HG02678 (cell line): ENCODE results near the gene ZMAT5.
A peak's percentile ranks its signal among the peaks of the same experiment; 100 is the strongest.

Experiments
- ATAC-seq: cut with Tn5 transposase; IDR thresholded peaks from one replicate; pipeline ENCODE4 v1.9.1; 2021; ENCODE audit warnings: mild to moderate bottlenecking, moderate library complexity; ENCODE audit not compliant: unreplicated experiment

ZMAT5 gene

GRCh38 chr22:29766632-29767170 is at the start of gene ZMAT5:
TSS of gene ZMAT5 (minus strand) at chr22:29767007. CDS start at chr22:29748544, 18,463 bp downstream.
- ATAC-seq, result peak; percentile 94

GRCh38 chr22:29816539-29816938 is 49.7 kb upstream of the ZMAT5 start:
- no peak for ATAC-seq

- no peak for ATAC-seq
These were observed 49.3 kb upstream of the ZMAT5 start for GRCh38 chr22:29816128-29816527.

- no peak for ATAC-seq
These were observed 48.8 kb upstream of the ZMAT5 start for GRCh38 chr22:29815580-29815979.

- ATAC-seq, result no peak
These were observed 47.2 kb upstream of the ZMAT5 start for GRCh38 chr22:29814003-29814402.

- ATAC-seq, result no peak
These were observed 46.8 kb upstream of the ZMAT5 start for GRCh38 chr22:29813563-29813962.

- ATAC-seq, result no peak
These were observed 46.3 kb upstream of the ZMAT5 start for GRCh38 chr22:29813126-29813525.

- no peak for ATAC-seq
These were observed 44.6 kb upstream of the ZMAT5 start for GRCh38 chr22:29811377-29811776.

GRCh38 chr22:29810216-29810615 is 43.4 kb upstream of the ZMAT5 start:
- no peak for ATAC-seq

GRCh38 chr22:29806196-29806595 is 39.4 kb upstream of the ZMAT5 start:
- no peak for ATAC-seq

GRCh38 chr22:29804985-29805384 is 38.2 kb upstream of the ZMAT5 start:
- no peak for ATAC-seq

GRCh38 chr22:29803190-29803589 is 36.4 kb upstream of the ZMAT5 start:
- no peak for ATAC-seq

- ATAC-seq, result no peak
These were observed 35.0 kb upstream of the ZMAT5 start for GRCh38 chr22:29801796-29802195.

GRCh38 chr22:29801153-29801552 is 34.3 kb upstream of the ZMAT5 start:
- no peak for ATAC-seq

GRCh38 chr22:29799217-29799680 is 32.4 kb upstream of the ZMAT5 start:
- no peak for ATAC-seq

- no peak for ATAC-seq
These were observed 32.0 kb upstream of the ZMAT5 start for GRCh38 chr22:29798801-29799200.

- ATAC-seq, result peak; percentile 50
These were observed 31.5 kb upstream of the ZMAT5 start for GRCh38 chr22:29798318-29798717.

- no peak for ATAC-seq
These were observed 30.5 kb upstream of the ZMAT5 start for GRCh38 chr22:29797351-29797750.

GRCh38 chr22:29795663-29796062 is 28.9 kb upstream of the ZMAT5 start:
- no peak for ATAC-seq

GRCh38 chr22:29793396-29793795 is 26.6 kb upstream of the ZMAT5 start:
- no peak for ATAC-seq

GRCh38 chr22:29790061-29790460 is 23.3 kb upstream of the ZMAT5 start:
- no peak for ATAC-seq

- no peak for ATAC-seq
These were observed 21.8 kb upstream of the ZMAT5 start for GRCh38 chr22:29788339-29789279.
